ENCODE results near the gene LOC128125822.

LOC128125822 gene

DNA sequence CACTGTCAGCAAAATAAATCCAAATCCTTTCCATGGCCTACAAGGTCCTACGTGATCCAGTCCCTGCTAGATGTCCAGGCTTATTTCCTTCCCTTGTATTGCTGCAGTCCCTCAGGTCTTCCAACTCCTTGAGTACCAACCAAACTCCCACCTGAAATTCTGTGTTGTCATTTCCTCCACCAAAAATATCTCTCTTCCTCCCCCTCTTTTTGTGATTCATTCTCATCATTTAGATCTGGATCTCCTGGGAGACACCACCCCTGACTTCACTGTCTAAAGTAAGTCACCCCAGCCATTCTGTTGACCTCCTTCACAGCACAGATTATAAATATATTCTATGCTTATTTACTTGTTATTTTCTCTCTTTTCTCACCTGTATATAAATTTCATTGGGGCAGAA, 9.0 kb upstream of the LOC128125822 start:
- H3K27me3 ChIP-seq: no peaks in the 10 kb centered on the region
- H2AFZ ChIP-seq: no peak overlapping the region
- H3K79me2 ChIP-seq: peaks cover 6% of the 10 kb centered on the region
- no peak for DNase-seq (ENCODE audit: low spot score)
- H3K27ac ChIP-seq: no peak overlapping the region
- TF ChIP-seq CTCF (IDR thresholded peaks at IDR 0.05; ENCODE audit: poor library complexity): no peak
- no peak for TF ChIP-seq EZH2phosphoT487 (IDR thresholded peaks at IDR 0.05; ENCODE audit: low read depth, severe bottlenecking, unreplicated experiment)
- no peak for TF ChIP-seq EZH2 (IDR thresholded peaks at IDR 0.05; ENCODE audit: borderline replicate concordance)
- H3K9me2 ChIP-seq (replicated peaks; ENCODE audit: insufficient read depth): no peaks in the 10 kb centered on the region
- H3K4me1 ChIP-seq (ENCODE audit: insufficient read depth): peaks cover 29% of the 10 kb centered on the region
- no peaks in the 10 kb centered on the region for H3K9me3 ChIP-seq (ENCODE audit: low read depth)
- no peaks in the 10 kb centered on the region for H3K36me3 ChIP-seq (replicated peaks; ENCODE audit: insufficient read depth, low read depth)
- H3K4me3 ChIP-seq: no peak overlapping the region
- H3K4me2 ChIP-seq: no peak overlapping the region
- H4K20me1 ChIP-seq (ENCODE audit: insufficient read depth, poor library complexity, severe bottlenecking): no peaks in the 10 kb centered on the region
- 100% methylated on average over 1 of the region's 1 CpG for WGBS (ENCODE audit: low lambda C conversion rate, missing lambda C conversion rate)

DNA sequence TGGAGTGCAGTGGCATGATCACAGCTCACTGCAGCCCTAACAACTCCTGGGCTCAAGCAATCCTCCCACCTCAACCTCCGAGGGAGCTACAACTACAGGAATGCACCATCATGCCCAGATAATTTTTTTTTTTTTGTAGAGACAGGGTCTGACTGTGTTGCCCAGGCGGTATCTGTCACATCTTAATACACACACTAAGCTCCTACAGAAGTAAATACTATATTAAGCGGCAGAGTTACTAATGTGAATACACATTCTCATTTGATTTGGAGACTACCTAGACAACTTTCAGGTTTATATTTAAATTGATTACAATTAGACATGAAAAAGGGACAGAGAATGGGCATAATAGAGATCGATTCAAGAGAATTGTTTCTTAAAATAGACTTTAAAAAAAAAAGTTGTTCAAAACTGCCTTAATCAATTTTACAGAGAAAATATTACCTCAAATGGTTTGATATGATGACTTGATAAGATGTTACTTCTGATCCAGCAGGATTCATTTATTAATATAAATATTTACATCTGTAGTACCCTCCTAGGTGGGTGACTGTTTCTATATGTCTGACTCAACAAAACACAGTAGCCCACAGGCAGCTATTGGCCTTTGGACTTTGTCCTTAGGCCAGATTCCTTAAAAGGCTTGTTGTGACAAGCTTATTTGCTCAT, 7.1 kb upstream of the LOC128125822 start:
- Histone ChIP-seq H3K4me2 (peak overlapping the region; percentile 13), H3K27ac (peak overlapping the region; percentile 8), H3K27me3 (no peaks in the 10 kb centered on the region), H2AFZ (no peak overlapping the region), H3K9me3 (ENCODE audit: low read depth) (no peaks in the 10 kb centered on the region), H3K9me2 (replicated peaks; ENCODE audit: insufficient read depth) (no peaks in the 10 kb centered on the region), H4K20me1 (ENCODE audit: insufficient read depth, poor library complexity, severe bottlenecking) (no peaks in the 10 kb centered on the region), H3K4me3 (no peak overlapping the region), H3K4me1 (ENCODE audit: insufficient read depth) (peaks cover 29% of the 10 kb centered on the region), H3K79me2 (peaks cover 12% of the 10 kb centered on the region), H3K36me3 (replicated peaks; ENCODE audit: insufficient read depth, low read depth) (no peaks in the 10 kb centered on the region)
- TF ChIP-seq EZH2 (IDR thresholded peaks at IDR 0.05; ENCODE audit: borderline replicate concordance): no peak
- TF ChIP-seq EZH2phosphoT487 (IDR thresholded peaks at IDR 0.05; ENCODE audit: low read depth, severe bottlenecking, unreplicated experiment): no peak
- TF ChIP-seq CTCF (IDR thresholded peaks at IDR 0.05; ENCODE audit: poor library complexity): no peak
- DNase-seq (ENCODE audit: low spot score): peak; percentile 48
- WGBS (ENCODE audit: low lambda C conversion rate, missing lambda C conversion rate): 81% methylated on average over 4 of the region's 4 CpGs

GRCh38 chr6:63565727-63566596, 6.3 kb upstream of the LOC128125822 start:
- Histone ChIP-seq H3K4me1 (ENCODE audit: insufficient read depth) (peaks cover 26% of the 10 kb centered on the region), H3K4me3 (no peak overlapping the region), H3K79me2 (peaks cover 12% of the 10 kb centered on the region), H3K36me3 (replicated peaks; ENCODE audit: insufficient read depth, low read depth) (no peaks in the 10 kb centered on the region), H3K27ac (peak overlapping the region; percentile 0), H2AFZ (no peak overlapping the region), H3K4me2 (peak overlapping the region; percentile 20), H3K9me2 (replicated peaks; ENCODE audit: insufficient read depth) (no peaks in the 10 kb centered on the region), H3K27me3 (no peaks in the 10 kb centered on the region), H3K9me3 (ENCODE audit: low read depth) (no peaks in the 10 kb centered on the region), H4K20me1 (ENCODE audit: insufficient read depth, poor library complexity, severe bottlenecking) (no peaks in the 10 kb centered on the region)
- no peak for DNase-seq (ENCODE audit: low spot score)
- WGBS (ENCODE audit: low lambda C conversion rate, missing lambda C conversion rate): 64% methylated on average over 4 of the region's 4 CpGs
- TF ChIP-seq EZH2 (IDR thresholded peaks at IDR 0.05; ENCODE audit: borderline replicate concordance) (no peak), EZH2phosphoT487 (IDR thresholded peaks at IDR 0.05; ENCODE audit: low read depth, severe bottlenecking, unreplicated experiment) (no peak), CTCF (IDR thresholded peaks at IDR 0.05; ENCODE audit: poor library complexity) (no peak)
